DMS153 treated with DMSO at 0.1 percent for 48 hours (cell line): ENCODE data around the gene RTN4RL2.

ENCODE experiments used
- DNase-seq: peaks from one replicate; lab custom pipeline; 2025; ENCODE audit not compliant: unreplicated experiment; lab: John Stamatoyannopoulos, UW

Gene RTN4RL2

DNA sequence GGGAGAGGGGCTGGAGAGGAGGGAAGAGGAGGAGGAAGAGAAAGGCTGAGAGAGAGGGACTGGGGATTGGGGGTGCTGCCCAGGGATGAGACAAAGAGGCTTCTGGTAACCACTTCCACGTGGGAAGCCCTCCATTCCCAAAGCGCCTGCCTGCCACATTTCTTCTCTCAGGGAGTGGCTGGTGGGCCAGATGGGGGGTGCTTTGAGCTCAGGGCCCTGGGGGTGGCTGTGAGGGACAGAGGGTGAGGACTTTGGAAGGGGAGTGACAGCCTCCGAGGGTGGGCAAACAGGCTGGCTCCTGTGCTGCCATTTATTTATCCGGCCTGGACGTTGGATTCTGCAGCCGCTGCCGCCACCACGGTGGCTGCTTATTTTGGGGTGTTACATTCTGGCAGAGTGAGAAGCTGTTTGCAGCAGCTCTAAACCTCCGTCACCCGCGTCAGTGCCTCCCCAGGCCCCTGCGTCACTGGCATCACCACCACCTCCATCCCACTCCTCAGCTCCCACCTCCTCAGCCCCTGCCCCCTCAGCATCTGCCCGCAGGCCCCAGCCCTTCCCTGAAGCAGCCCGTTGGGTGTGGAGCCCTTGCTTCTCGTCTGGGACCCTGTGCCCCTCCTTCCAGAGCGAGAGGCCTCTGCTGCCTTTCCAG, 1.6 kb downstream of the RTN4RL2 start:
- no peak for DNase-seq

DNA sequence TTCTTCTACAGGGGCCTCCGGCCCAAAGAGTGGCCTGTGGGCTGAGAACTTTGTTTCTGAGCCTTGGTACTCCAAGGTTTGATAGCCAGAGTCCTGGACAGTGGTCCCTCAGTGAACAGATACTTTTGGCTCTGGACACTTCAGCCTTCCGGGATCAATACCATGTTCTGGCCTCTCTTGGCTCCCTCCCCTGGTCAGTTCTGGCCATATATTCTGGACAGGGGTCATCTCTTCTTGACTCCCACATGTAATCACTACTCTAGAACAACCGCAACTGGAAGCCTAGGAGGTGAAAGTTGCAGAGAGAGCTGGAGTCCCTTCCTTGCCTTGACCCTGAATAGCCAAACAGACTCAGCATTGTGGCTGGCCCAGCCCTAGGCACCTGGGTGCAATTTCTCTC, 2.3 kb downstream of the RTN4RL2 start:
- DNase-seq = no peak

- no peak for DNase-seq
Measured at GRCh38 chr11:57463671-57464538, 3.6 kb downstream of the RTN4RL2 start.

- DNase-seq = no peak
Measured at GRCh38 chr11:57464539-57465181, 4.3 kb downstream of the RTN4RL2 start.

DNA sequence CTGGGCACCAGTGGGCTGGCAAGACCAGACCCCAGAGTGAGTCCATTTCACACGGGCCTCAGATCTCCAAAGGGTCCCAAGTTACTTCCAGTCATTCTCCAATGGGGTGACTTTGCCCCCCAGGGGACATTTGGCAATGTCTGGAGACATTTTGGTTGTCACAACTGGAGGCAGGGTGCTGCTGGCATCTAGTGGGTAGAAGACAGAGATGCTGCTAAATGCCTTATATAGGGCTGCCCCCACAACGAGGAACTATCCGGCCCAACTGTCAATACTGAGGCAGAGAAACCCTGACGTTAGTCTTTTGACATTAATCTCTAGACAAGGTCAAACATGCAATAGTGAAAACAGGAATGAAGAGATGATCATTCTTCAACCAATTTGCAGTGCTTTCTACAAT, 6.4 kb downstream of the RTN4RL2 start:
- DNase-seq = no peak

DNA sequence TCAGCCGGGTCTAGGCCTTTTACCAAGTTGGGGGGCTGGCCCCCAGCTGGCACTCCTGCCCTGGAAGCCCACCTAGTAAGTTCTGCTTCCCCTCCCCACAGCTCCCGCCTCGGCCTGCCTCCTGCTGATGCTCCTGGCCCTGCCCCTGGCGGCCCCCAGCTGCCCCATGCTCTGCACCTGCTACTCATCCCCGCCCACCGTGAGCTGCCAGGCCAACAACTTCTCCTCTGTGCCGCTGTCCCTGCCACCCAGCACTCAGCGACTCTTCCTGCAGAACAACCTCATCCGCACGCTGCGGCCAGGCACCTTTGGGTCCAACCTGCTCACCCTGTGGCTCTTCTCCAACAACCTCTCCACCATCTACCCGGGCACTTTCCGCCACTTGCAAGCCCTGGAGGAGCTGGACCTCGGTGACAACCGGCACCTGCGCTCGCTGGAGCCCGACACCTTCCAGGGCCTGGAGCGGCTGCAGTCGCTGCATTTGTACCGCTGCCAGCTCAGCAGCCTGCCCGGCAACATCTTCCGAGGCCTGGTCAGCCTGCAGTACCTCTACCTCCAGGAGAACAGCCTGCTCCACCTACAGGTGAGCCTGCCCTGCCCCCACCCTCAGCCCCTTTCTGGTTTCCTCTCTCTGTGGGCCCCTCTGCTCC, 7.3 kb downstream of the RTN4RL2 start:
- no peak for DNase-seq

- no peak for DNase-seq
Measured at GRCh38 chr11:57468276-57468675, 7.9 kb downstream of the RTN4RL2 start.

DNA sequence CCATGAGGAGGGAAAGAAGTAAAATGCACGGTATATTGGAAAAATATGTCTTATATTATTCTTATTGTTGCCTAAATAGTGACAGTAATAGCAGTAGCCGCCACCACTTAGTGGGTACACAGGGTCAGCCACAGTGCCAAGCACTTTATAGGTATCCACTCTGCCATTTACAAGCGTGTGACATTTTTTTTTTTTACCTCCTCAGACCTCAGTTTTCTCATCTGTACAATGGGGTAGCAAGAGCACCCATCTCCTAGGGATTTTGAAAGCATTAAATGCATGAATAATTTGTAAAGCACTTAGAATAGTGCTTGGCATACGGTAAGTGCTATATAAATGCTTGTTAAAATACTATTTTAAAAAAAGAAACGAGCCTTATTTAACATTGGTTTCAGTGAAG, 8.9 kb downstream of the RTN4RL2 start:
- DNase-seq = no peak

DNA sequence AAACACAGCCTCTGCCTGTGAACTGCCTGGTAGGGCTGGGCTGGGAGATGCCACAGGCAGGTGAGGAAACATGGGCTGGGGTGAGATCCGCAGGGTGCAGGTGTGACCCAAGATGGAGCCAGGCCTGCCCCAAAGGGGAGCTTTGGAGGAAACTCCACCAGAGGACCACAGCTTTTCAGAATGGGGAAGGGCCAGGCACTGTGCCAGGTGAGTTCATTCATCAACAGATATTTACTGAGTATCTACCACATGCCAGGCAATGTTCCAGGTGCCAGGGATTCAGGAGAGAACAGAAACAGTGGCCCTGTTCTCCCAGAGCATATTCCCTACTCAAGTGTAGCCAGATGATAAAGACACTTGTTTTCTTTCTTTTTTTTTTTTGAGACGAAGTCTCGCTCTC, 11.2 kb downstream of the RTN4RL2 start:
- no peak for DNase-seq

GRCh38 chr11:57473285-57473841, 13.0 kb downstream of the RTN4RL2 start:
- no peak for DNase-seq

- no peak for DNase-seq
Measured at GRCh38 chr11:57474017-57474802, 13.9 kb downstream of the RTN4RL2 start.

DNA sequence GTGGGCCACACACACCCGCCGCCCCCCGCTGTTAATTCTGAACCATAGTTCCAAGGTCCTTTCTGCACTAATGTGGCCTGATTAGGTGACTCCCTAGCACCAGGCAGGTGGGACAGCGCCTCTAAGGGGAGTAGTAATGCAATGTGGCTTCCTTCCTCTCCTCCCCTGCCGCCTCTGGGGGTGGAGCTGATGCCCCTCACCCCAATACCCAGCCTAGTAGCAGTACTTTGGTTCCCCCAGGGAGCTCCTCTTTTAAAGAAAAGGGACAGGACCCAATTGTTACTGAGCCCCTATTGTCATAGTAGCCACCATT, 14.4 kb downstream of the RTN4RL2 start:
- no peak for DNase-seq

- no peak for DNase-seq
Measured at GRCh38 chr11:57475191-57475590, 14.9 kb downstream of the RTN4RL2 start.

GRCh38 chr11:57475671-57476046, 15.3 kb downstream of the RTN4RL2 start:
- no peak for DNase-seq

DNA sequence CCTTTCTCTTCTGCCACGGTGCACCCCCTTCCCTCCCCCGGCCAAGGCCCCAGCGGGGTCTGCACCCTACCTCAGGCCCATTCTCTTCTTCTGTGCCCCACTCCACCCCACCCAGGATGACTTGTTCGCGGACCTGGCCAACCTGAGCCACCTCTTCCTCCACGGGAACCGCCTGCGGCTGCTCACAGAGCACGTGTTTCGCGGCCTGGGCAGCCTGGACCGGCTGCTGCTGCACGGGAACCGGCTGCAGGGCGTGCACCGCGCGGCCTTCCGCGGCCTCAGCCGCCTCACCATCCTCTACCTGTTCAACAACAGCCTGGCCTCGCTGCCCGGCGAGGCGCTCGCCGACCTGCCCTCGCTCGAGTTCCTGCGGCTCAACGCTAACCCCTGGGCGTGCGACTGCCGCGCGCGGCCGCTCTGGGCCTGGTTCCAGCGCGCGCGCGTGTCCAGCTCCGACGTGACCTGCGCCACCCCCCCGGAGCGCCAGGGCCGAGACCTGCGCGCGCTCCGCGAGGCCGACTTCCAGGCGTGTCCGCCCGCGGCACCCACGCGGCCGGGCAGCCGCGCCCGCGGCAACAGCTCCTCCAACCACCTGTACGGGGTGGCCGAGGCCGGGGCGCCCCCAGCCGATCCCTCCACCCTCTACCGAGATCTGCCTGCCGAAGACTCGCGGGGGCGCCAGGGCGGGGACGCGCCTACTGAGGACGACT, 15.9 kb downstream of the RTN4RL2 start:
- DNase-seq = no peak

DNA sequence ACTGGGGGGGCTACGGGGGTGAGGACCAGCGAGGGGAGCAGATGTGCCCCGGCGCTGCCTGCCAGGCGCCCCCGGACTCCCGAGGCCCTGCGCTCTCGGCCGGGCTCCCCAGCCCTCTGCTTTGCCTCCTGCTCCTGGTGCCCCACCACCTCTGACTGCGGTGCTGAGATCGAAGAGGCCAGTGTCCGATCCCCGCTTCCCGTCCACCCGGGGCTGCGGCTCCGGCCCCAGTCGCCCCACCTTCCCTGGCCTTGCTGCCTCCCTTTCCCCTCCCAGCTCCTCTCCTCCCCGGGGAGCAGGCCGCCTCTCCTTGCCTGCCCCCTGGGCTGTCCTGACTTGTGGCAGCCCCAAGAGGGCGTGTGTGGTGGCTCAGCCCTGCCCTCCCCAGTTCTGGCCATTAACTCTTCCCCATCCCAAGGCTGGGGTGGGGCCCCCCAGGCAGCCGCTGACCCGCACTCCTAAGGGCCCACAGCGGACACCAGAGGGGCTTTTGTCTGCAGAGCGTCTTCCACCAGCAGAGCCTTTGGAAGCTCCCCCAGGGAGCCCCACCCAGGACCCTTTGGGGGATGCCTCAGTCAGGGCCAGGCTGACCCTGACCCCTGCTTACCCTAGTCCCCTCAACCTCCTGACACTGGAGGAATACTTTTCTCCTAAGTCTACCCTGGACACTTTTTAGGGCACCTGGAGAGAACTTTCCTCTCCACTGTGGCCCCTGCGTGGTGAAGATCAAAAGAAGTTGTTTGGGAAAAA, 16.6 kb downstream of the RTN4RL2 start:
- no peak for DNase-seq

DNA sequence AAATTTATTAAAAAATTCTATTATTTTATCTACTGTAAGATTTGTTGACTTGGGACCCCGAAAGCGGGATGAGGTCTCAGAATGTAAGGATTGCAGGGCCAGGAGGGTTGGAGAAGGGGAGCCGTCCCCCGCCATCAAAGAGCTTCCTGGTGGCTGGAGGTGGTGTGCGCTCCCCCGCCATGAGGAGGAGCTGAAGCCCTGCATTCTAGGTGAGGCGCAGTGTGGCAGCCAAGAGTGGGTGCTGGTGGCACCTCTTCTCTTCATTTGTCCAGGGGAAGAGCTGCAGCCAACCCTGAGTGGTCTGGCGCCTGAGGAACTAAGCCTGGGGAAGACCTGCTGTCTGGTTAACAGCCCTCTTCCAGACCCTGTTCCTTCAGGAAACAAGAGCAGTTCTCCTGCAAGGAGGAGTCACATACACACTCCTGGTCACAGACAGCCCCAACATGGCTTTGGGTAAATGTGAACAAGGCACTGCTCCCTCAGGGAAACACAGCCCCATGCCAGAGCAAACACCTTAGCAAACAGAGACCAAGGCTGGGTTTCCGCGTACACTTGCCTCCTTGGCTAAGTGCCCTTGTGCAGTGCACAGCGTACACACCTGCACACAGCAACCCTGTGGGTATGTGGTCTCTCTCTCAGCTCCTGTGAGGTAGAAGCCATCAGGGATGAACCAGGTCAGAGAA, 17.3 kb downstream of the RTN4RL2 start:
- DNase-seq = no peak

GRCh38 chr11:57479021-57479663, 18.8 kb downstream of the RTN4RL2 start:
- no peak for DNase-seq
